C4-2B (cell line): Measurements from ENCODE around the gene SLX4IP.

Experiments
- H3K27ac ChIP-seq: fragments of 450-650 bp; 2 replicates; pipeline ENCODE4 v1.5.1; 2017
- CTCF ChIP-seq: fragments of 450-650 bp; conservative IDR thresholded peaks from 2 replicates; pipeline ENCODE4 v1.5.1; 2017; ENCODE audit warnings: mild to moderate bottlenecking
- ZFX ChIP-seq: fragments of 450-650 bp; IDR thresholded peaks from 2 replicates; pipeline ENCODE4 v1.6.1; 2017

Gene SLX4IP

GRCh38 chr20:10563935-10564492, 128.9 kb downstream of the SLX4IP start:
- TF ChIP-seq CTCF (no peak), ZFX (no peak)
- no peak overlapping the region for H3K27ac ChIP-seq

DNA sequence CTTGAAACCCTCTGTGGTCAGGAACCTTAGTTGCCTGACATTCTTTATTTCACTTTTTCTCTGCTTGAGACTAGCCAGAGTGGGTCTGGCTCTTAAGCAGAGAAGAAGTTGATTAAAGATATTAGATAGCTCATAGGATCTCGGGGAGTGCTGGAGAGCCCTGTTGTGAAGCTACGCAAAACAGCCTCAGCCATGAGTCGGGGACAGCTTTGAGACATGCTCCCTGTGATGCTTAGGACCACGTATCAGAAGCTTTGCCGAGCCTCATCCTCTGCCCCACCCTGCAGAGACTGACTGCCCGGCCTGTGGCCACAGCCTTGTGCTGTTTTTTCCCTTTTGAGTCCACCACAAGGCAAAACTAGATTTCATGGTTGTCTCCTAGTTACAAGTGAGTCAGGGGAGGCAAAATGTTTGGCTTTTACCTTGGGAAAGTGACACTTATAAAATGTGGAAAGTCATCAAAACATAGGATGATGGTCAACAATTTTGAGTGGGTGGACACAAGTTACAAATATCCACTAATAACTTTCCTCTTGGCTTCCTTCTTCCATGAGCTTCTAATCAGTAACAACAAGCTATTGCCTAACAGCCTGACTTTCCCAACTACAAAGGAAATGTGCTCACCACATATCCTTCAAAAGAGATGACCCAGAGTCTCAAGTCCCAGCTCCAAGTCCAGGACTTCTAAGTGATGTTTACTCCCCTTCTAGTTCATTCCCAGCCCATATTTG, 130.3 kb downstream of the SLX4IP start:
- no peak overlapping the region for H3K27ac ChIP-seq

DNA sequence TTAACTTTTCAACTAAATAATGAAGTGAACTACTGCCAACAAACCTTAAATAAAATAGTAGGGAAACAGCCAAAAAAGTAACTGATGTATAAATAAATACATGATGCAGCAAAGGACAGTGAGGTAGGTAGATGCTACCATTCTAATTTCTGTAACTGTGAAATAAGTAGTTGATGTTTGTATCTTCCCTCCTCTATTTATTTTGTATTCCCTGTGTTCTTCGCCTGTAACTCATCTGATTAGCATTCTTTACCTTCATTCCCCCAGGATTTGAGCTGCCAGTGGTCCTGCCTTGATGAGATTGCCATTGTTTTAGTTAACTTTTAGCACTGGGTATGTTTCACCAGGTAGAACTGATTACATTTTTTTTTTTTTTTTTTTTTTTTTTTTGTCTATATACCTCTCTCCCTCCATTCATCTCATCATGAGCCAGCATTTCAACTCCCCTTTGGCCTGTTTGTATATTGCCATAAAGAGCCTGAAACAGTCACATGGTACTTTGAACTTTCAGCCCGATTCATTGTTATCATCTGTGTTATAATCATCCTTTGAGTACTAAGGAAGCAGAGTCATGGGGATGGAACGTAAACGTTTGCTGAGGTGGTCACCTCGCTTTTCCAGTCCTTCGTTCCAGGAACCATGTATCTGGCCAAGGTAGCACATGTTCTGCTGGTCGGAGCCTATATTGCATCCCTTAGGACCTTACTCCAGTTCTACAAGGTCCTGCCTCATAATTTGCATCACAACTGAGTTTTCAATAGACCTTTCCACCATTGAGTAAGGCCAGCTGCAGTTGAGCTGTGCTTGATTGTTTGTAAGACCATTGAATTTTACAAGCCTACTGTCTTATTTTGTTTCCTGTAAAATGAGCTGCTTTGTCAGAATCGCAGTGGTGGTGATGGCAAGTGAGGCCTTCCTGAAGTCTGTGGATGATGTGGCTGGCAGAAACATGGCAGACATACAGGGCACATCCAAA, 131.1 kb downstream of the SLX4IP start:
- TF ChIP-seq CTCF (no peak), ZFX (no peak)
- peak overlapping the region; percentile 28; the same call in 1 of the 2 replicates for H3K27ac ChIP-seq

More for the DNA sequence above, 130.3 kb downstream of the SLX4IP start:
- no peak for TF ChIP-seq ZFX
- no peak for TF ChIP-seq CTCF

DNA sequence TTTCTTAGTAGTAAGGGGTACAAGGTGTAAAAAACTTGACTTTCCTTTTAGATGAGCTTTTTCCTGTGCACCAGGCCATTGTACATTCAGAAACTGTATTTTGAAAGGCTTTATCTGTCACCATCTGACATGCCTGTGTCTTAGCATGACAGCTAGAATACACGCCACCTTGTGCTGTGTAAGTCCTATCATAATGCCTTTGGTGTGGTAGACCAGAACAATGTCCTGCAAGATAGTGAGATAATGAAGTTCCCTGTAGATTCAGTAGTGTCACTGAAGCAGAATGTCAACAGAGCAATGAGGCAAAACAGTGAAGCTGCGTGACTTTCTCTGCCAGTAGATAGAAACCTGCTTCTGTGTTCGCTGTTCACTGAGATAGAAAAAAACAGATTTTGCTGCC, 132.9 kb downstream of the SLX4IP start:
- no peak for TF ChIP-seq ZFX
- no peak for TF ChIP-seq CTCF
- H3K27ac ChIP-seq, result no peak overlapping the region

DNA sequence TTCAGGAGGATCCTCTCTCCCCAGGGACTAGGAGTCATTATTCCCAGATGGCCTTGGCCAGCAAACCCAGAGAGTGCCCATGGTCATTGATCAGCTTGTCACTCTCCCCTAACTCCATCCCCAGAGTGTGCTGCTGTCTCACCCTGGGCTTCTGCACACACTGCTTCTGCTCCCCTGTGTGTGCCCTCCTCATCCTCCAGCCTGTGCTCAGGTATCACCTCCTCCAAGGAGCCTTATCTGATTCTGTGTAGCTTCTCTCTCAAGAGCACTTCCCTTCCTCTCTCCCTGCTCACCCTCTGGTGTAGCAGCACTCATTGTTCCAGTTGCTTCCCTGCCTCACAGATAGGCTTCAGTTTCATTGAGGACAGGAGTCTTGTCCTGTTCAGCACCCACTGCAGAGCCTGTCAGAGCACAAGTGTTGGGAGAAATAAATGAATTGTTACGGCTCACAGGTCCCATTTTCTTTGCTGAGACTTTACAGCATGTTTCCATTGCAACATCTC, 136.3 kb downstream of the SLX4IP start:
- H3K27ac ChIP-seq, result no peak overlapping the region; the same call in 1 of the 2 replicates
- TF ChIP-seq CTCF, result no peak
- TF ChIP-seq ZFX, result no peak

DNA sequence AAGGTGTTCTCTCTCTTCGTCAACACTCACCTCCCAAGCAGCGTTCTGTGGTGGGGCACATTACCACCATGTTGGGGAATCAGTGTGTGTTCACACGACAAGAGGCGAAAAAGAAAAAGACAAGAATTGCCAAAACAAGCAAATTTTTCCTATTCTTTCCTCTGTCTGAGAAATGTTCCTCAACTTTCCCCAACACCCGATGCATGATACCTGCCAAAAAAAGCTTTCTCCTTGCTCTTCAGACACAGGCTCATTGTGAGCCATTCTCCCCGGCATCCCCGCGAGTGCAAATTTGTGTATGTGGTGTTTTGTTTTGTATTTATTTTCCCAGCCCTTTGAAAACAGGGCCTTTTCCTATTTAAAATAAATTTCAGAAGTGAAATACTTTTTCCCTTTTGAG, 137.7 kb downstream of the SLX4IP start:
- no peak for TF ChIP-seq ZFX
- no peak for TF ChIP-seq CTCF

More for the DNA sequence above, 137.7 kb downstream of the SLX4IP start:
- peak overlapping the region; percentile 69; the same call in 1 of the 2 replicates for H3K27ac ChIP-seq
